Dedifferentiated amniotic fluid mesenchymal stem cell (primary cell): ENCODE data around the gene DYNLT3.

Experiments used
- DNase-seq: peaks from one replicate; pipeline ENCODE4 v3.0.0-alpha.2; 2016; ENCODE audit errors: extremely low spot score

Gene DYNLT3, protein sequence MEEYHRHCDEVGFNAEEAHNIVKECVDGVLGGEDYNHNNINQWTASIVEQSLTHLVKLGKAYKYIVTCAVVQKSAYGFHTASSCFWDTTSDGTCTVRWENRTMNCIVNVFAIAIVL

DNA sequence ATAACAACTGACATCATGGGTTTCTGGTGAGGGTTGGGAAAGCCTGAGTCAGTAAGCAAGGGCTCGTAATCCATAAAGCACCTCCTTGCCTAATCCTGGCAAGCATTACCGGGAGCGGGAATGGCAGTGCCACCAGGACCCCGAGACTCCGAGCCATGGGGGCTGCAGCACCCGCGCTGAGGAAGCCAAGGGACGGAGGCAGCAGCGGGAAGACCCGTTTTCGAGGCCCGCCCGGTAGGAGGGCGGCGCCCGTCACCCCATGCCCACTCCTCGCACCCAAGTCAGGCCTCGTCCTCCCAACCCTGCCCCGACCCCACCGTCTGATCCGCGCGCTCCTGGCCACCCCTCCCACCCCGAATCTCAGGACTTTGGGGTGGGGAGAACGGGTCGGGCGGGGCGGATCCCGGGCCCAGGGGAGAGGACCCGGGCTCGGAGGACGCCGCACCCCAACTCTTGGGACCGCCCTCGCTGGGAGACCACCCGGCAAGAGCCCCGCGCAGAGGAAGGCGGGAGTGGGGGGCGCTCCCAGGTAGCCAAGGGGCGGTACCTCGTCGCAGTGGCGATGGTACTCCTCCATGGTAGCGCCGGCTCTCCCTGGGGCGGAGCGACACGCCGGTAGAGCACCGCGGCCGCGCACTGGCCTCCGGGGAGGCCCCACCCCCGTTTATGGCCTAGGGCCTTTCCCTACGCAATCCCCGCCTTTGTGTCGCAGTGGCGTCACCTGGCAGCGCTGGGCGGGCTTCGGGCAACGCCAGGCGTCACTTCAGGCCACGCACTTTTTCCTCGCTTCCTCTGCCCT is at the start of gene DYNLT3:
Gene DYNLT3 (minus strand): TSS at position 638 of the 799 bp plus-strand sequence. CDS start 61 bp downstream, at position 577.
- peak; percentile 38 for DNase-seq

DNA sequence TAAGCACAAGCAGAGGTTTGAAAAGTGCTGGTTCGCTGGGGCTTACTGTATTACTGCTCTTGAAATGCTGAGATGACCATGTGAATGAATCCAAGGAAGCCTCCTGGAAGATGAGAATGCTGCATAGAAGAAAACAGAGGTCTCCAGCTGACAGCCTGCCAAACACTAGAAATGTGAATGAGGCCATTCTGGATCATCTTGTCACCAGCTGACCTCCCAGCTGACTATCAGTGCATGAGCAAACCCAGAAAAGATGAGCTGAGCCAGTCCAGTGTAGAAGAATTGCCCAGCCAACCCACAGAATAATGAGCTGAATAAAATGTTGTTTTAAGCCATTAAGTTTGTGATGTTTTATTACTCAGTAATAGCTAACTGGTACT is 49.1 kb upstream of the DYNLT3 start:
- DNase-seq, result no peak

DNA sequence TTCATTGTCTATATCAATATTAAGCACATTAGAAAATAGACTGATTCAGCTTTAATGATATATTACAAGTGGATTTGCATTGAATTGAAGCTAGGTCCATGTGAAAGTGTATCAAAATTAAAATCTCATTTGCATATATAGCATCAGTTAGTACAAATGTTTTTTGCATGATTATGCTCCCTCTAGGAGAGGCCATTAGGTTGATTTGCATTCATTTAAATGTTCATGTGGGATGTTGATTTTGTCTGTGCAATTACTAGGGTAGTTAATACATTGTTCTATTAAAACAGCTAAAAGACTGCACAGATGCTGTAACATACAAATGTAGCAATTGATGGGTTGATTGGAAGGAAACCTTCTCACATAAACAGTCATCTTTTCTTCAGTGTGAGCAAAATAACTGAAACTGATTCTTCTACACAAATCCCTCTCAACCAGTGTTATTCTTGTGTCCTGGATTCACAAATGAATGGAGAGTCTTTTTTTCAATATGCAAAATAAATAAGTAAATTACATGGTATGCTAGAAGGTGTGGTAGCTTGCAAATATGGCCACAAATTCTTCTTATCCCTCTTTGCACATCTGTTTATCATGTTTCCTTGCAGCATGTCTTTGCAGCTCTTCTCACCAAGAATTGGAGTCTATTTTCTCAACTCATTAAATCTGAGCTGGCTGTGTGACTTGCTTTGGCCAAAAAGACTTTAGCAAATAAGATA is 48.6 kb upstream of the DYNLT3 start:
- no peak for DNase-seq

DNA sequence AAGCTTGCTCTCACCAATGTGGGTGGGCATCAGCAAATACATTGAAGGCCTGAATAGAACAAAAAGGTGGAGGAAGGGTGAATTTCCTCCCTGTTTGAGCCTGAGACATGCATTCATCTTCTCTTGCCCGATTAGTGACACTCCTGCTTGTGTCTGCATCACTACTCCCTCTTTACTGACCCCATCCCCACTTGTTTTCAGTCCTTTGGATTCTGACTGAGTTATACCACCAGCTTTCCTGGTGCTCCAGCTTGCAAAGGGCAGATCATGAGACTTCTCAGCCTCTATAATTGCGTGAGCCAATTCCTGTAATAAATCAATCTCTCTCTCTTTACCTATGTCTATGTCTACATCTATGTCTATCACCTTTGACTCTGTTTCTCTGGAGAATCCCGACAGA is 47.4 kb upstream of the DYNLT3 start:
- DNase-seq, result no peak

DNA sequence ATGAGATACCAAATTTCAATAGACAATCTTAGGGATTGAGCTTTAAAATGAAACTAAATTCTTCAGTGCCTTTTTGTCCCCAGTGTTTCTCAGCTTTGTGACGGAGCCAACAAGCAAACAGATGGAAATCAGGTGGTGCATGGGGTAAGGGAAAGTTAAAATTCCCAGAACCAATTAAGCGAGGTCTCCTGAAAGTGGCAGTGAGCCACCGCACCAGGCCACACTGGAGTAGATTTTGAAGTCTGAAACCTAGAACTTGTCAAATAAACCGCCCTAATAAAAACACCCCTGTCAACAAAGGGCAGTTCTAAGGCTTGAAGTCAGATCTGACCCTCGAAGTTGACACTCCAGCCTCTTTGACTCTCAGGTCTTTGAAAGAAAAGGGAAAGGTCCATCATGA is 40.6 kb upstream of the DYNLT3 start:
- no peak for DNase-seq

DNA sequence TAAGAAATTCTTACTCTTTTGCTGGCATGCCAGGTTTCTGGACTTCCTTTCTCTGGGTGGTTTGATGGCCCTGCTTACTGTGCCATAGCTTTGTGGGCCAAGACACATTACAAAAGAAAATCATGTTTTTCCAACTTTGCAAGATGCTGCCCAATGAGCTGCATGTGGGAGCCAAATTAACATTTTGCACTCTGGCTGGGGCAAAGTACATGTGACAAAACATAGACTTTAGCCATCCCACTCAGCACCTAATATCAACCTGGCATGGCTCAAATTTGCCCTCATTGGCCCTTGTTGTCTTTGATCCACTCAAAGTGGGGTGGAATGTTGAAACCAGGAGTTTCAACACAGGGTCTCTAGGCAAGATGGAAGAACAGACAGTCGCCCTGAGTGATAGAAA is 40.0 kb upstream of the DYNLT3 start:
- DNase-seq, result no peak

DNA sequence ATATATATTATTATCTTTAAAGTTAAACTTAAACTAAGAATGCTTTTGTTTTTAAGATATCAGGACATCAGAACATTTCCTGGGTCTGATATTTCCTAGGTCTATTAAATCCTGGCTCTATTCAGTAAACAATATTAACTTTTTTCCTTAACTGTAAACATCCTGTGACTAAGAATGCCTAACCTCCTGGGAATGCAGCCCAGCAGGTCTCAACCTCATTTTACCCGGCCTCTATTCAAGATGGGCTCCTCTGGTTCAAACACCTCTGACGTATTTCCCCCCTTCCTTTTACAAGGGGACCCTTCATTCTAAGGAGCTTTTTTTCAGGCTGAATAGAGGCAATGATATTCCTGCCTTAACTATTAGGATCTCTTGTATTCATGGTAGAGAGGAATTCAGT is 35.8 kb upstream of the DYNLT3 start:
- DNase-seq, result no peak

DNA sequence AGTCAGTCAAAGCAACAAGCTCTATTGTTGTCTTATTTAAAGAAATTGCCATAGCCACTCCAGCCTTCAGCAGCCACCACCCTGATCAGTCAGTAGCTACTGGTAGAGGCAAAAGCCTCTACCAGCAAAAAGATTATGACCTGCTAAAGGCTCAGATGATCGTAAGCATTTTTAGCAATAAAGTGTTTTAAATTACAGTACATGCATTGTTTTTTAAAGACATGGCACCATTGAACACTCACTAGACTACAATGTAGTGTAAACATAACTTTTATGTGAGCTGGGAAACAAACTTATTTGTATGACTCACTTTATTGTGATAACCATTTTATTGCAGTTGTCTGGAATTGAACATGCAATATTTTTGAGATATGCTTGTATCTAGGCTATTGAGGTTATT is 32.3 kb upstream of the DYNLT3 start:
- no peak for DNase-seq

DNA sequence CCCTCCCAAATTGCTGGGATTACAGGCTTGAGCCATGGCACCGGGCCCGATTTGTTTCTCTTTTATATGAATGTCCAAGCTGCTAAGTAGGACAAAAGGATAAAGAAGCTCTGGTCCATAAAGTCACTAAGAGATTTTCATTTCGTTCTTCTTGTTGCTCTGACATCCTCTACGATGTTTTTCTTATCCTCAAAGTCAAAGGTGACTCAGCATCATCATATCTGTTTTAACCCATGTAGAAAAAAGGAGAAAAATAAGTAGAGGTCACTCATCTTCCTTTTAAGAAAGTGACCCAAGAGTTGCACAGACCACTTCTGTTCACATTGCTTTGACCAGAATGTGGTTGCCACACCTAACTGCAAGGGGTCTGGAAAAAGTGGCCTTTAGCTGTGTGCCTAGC is 29.3 kb upstream of the DYNLT3 start:
- DNase-seq, result no peak

DNA sequence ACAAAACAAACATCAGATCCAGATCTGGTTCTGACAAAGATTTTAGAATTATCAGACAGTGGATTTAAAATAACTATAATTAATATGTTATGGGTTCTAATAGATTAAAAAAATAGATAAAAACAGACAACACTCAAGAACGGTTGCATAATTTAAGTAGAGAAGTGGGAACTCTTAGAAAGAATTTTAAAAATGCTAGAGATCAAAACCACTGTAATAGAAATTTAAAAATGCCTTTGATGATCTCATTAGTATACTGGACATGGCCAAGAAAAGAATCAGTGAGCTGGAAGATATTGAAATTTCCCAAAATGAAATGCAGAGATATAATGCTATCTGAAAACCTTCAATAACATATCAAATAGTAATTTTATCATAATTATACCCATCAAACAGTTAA is 28.3 kb upstream of the DYNLT3 start:
- no peak for DNase-seq

DNA sequence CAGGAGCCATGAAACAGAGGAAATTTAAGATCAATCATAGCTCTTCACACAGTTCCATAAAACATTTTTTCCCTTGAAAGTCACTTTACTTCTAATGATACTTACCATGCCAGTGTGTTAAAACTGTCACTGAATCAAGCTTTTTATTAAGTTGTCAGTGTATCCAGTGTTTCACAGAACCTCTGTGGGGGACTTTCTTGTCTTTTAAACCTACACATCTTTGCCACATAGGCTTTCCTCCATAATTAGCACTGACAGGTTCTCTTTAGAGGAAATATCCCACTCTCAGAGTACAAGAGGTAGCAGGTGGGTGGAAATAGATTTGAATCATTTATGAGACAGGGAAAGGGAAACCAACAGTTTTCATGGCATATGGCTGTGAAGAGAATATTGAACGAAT is 25.8 kb upstream of the DYNLT3 start:
- DNase-seq, result no peak

DNA sequence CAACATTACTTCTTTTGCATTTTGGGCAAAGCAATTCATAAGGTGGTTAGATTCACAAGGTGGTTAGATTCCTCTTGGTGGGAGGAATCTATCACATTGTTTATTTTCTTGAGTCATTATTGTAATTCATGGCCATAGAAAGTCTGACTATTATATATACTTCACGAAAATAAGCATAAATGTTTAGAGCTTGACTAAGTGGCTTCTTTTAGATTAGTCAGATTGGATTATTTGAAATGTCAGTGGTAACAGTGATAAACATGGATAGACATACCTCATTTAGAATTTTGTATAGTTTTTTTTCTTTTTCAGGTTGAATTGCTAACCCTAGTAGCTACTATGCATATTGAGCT is 24.9 kb upstream of the DYNLT3 start:
- DNase-seq, result no peak

DNA sequence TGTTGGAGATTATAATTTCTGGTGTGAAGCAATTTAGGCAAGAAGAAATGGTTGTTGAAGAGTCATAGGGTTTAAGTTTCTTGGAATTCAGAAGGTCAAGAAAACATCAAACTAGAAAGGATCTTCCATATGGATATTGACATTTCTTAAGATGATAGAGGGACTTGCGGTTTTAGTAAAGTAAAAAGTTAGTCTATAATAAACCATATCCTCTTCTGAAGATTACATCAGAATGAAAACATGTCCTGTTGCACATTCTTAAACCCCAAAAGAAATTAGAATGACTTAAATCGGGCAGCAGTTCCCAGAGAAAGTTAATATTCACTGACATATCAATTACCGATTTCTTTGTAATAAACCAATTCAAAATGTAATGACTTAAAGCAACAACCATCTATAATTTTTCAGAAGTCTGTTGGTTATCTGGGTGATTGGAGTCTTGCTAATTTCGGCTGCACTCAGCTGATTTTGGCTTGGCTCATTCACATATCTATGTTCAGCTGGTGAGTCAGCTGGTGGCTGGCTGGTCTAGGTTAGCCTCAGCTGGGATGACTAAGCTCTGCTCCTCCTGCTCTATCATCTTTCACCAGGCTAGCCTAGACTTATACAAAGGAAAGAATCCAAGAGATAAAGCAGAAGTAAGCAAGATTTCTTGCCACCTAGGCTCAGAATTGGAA is 24.4 kb upstream of the DYNLT3 start:
- DNase-seq, result peak; percentile 84

DNA sequence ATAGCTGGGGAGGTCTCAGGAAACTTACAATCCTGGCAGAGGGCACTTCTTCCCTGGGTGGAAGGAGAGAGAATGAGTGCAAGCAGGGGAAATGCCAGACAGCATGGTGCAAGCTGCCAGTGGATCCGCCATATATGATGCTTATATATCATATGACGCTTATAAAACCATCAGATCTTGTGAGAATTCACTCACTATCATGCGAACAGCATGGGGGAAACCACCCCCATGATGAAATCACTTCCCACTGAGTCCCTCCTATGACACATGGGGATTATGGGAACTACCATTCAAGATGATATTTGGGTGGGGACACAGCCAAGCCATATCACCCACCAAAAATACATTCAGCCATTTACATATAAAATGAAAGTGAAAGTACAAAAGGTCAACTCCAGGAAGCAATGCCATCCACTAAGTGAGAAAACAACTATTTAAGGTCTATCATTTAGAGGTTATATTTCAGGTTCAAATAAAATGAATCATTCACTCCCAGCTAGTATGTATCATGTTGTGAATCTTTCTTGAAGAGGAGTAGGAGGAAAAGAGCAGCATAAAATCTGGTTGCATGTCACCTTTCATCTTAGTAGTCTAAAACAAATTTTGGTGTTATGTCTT is 20.3 kb upstream of the DYNLT3 start:
- DNase-seq, result no peak

DNA sequence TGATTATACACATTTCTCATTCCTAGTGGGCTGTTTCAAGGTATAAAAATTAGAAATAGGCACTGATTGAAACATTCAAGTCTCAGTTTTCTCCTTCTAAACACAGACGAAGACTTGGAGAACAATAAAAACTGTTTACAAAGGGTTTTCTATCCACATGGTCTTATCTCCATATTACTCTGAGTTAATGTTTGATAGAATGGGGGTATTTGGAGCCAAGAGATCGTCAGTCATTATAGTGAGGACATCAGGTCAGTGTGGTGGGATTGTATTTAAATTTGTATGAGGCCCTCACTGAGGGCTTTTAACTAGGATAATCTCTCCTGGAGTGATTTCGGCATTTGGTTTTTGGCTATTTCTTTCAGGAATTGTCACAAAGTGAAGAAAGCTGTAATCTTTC is 16.4 kb upstream of the DYNLT3 start:
- DNase-seq, result no peak

DNA sequence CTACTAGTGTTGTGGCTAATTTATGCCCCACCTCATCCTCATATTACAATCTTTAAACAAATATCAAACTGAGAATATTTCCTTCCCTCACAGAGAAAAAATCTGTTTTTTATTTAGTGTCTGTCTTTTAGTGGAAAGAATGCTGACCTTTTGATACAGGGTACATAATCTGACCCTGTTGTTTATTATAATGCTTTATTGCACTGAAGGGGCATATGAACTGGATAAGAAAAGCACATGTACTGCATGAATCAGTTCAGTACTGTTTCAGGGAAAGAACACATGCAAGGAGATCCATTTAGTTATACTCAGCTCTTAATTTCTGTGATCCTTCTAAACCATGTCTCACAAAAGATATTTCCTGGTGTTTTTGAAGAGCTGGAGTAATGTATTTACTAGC is 15.5 kb upstream of the DYNLT3 start:
- DNase-seq, result no peak

DNA sequence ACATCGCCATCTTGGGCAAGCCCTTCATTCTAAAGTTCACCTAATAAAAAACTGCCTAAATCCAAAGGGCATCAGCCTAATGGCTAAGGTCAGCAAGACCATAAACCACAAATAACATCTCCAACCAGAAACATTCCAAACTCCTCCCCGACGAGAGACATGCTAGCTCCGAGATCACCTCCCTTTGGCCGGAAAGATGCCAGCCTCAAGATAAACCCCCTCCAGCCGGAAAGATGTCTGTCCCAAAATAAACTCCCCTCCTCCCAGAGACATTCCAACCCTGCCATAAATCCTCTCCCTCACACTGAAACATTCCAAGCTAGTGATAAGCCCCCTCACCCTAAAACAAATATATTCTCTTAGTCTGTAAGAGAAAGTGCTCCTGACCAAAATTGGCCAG is 13.3 kb upstream of the DYNLT3 start:
- no peak for DNase-seq

DNA sequence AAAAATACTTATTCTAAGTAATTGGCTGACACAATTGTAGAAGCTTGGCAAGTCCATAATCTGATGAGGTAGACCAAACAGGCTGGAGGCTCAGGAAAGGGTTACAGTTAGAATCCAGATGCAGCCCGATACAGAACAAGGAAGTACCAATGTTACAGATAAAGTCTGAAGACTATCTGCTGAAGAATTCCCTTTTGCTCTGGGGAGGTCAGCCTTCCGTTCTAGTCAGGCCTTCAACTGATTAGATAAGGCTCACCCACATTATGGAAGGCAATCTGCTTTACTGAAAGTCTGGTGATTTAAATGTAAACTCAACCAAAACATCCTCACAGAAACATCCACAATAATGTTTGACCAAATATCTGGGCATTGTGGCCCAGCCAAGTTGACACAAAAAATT is 7.4 kb upstream of the DYNLT3 start:
- DNase-seq, result no peak

DNA sequence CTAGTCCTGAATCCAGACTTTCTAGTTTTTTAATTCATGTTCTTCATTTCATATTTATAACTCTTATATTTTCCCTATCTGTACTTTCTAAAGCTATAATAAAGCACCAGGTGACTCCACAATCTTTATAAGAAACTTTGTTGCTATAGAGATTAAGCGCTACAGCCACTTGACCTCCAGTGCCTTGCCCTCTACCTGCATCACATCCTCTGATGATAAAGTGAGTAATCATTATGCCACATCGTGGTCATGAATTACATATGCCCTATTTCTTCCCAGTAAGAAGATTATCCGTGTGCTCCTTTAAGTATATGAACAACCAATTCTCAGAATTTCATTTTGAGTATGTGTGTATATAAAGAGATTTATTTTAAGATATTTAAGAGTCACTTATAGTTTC is 6.8 kb upstream of the DYNLT3 start:
- no peak for DNase-seq

DNA sequence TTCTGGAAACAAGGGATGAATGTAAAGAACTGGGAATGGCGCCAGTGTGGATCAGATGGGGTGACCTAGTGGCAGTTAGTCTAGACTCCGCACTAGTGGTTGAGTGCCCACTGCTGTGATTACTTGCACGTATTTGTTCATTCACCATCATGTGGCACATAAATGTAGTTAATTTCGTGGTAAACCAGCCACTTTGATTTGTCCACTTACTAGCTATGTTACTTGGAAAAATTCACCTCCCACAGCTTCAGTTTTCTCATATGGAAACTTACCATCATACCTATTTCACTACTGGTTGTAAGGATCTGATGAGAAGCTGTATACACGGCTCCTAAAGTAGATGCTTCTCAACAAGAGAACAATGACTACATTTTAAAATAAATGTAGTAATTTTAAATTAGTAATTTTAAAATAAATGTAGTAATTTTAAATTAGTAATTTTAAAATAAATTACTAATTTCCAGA is 394 bp upstream of the DYNLT3 start:
- DNase-seq, result no peak

DNA sequence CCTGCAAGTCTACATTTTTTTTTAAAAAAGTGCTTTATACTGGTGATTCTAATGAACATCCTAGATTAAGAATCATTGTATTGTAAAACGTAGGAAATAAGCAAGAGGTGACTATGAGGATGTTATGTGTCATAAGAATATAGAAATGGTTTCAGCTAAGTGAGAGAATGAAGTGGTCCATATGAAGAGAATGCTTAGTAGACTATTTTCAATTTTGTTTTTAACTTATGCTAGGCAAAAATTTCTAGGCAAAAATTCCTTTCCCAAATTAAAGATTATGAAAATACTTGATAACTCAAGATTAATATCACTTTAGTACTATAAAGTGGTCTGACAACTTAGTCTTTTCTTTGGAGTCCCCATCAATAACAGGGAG is 825 bp downstream of the DYNLT3 start:
- DNase-seq, result no peak

DNA sequence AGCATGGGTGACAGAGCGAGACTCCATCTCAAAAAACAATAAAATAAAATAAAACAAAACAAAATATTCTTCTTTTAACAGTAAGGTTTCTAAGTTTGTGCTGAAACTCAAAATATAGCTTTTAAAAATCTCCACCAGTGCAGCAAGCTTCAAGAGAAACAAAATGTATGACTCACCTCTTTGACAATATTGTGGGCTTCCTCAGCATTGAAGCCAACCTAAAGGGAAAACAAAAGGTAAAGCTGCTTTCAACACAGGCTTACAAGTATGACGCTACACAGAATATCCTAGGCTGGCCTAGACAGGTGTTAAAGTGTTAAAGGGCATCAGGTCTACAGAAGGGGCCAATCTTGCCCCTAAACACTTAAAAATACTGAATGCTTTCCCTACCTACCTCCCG is 1.2 kb downstream of the DYNLT3 start:
- no peak for DNase-seq
